Stimulated activated CD8-positive, alpha-beta memory T cell treated with anti-CD3 and anti-CD28 coated beads, Interleukin-7, amount 100 ng/mL, for 4 hours (primary cell): ENCODE data around the gene POR.

Experiments
- DNase-seq, 2 donors: peaks; one replicate each; pipeline ENCODE4 v3.0.0-alpha.2; 2020; ENCODE audit warnings: low read depth in 2 of 2

POR gene

GRCh38 chr7:75979759-75980429, 64.9 kb downstream of the POR start:
- no peak for DNase-seq

GRCh38 chr7:75980430-75981202, 65.7 kb downstream of the POR start:
- no peak for DNase-seq

- DNase-seq = no peak
Observed at GRCh38 chr7:75981203-75981452, 66.2 kb downstream of the POR start.

GRCh38 chr7:75981453-75982305, 66.7 kb downstream of the POR start:
- no peak for DNase-seq

GRCh38 chr7:75982306-75983064, 67.5 kb downstream of the POR start:
- DNase-seq = no peak

- DNase-seq = no peak
Observed at GRCh38 chr7:75983471-75984129, 68.6 kb downstream of the POR start.

- no peak for DNase-seq
Observed at GRCh38 chr7:75984130-75985008, 69.4 kb downstream of the POR start.

GRCh38 chr7:75985009-75985517, 70.1 kb downstream of the POR start:
- no peak for DNase-seq

GRCh38 chr7:75985518-75986146, 70.7 kb downstream of the POR start:
- DNase-seq = no peak

- no peak for DNase-seq
Observed at GRCh38 chr7:75986147-75986781, 71.3 kb downstream of the POR start.

- DNase-seq = no peak
Observed at GRCh38 chr7:75987026-75987804, 72.3 kb downstream of the POR start.

- no peak for DNase-seq
Observed at GRCh38 chr7:75987805-75988567, 73.0 kb downstream of the POR start.

- no peak for DNase-seq
Observed at GRCh38 chr7:75988568-75989499, 73.9 kb downstream of the POR start.

- no peak for DNase-seq
Observed at GRCh38 chr7:75989500-75990388, 74.8 kb downstream of the POR start.

GRCh38 chr7:75991531-75992082, 76.7 kb downstream of the POR start:
- DNase-seq = no peak
